ENCODE measurements around the gene SSH2. TPM values are rescaled to one million over a fixed set of nuclear protein-coding genes. Genes with fewer than 3 reads are reported as not detected.
"Not testable (repeated sequence)": the region's sequence is repeated elsewhere in the genome, so short reads cannot be mapped to it uniquely, and the experiment has no call there.

The SSH2 gene
- total RNA-seq, 1 donor from 2014 or later, result 21.9 TPM

DNA sequence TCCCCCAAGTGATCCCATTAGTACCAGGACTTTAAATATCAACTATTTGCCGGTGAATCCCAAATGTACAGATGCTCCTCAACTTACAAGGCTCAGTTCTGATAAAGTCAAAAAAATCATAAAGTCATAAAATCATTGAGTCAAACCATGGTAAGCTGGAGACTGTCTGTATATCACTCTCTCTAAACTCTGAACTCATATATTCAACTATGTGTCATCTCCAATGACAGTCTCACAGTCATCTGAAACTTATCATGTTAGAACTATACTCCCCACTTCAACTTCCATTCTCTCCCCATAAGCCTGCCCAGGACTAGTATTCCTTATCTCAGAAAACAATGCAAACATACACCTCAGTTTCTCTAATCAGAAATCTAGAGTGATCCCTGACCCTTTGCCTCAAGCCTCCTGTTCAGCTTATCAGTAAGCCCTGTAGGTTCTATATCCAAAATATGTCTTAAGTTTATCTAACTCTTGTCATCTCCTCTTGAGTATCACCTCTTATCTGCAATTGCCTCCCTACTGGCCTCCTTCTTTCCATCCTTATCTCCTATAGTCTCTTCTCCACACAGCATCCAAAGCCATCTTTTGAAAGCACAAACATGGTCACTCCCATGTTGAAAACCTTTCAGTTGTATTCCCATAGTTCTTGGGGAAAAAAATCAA, 55.0 kb downstream of the SSH2 start:
- DNase-seq (ENCODE audit: extremely low spot score, unreplicated experiment), result no peak
- no peak for TF ChIP-seq CTCF (IDR thresholded peaks at IDR 0.05)
- no peaks in the 10 kb centered on the region for H3K27me3 Mint-ChIP-seq (ENCODE audit: unreplicated experiment)

GRCh38 chr17:29874358-29874757, 55.7 kb downstream of the SSH2 start:
- H3K27me3 Mint-ChIP-seq (ENCODE audit: unreplicated experiment); H3K36me3 Mint-ChIP-seq (ENCODE audit: unreplicated experiment); H3K27ac Mint-ChIP-seq (ENCODE audit: unreplicated experiment); H3K4me3 Mint-ChIP-seq (ENCODE audit: unreplicated experiment); H3K9me3 Mint-ChIP-seq (ENCODE audit: unreplicated experiment); DNase-seq (ENCODE audit: extremely low spot score, unreplicated experiment): not testable (repeated sequence)
- peaks cover 26% of the 10 kb centered on the region for H3K4me1 Mint-ChIP-seq (ENCODE audit: unreplicated experiment)

More for the DNA sequence above, 55.0 kb downstream of the SSH2 start:
- Mint-ChIP-seq H3K36me3 (ENCODE audit: unreplicated experiment) (peaks cover 5% of the 10 kb centered on the region), H3K9me3 (ENCODE audit: unreplicated experiment) (no peaks in the 10 kb centered on the region), H3K4me1 (ENCODE audit: unreplicated experiment) (peaks cover 25% of the 10 kb centered on the region), H3K27ac (ENCODE audit: unreplicated experiment) (no peak overlapping the region), H3K4me3 (ENCODE audit: unreplicated experiment) (no peak overlapping the region)

DNA sequence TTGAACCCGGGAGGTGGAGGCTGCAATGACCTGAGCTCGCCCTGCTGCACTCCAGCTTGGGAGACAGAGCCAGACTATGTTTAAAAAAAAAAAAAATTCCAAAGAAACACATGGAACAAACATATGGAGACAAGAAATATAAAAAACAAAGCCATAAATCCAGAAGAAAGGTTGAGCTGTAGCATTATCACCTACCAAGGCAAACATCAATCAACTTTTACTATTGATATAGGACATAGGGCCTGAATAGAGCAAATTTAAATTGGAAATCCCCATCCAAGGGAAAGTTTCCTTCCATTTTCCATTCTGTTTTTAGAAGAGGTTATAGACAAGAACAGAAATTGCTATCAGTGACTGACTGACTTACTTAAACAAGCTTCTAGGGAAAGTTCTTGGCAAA, 56.6 kb downstream of the SSH2 start:
- no peak for TF ChIP-seq CTCF (IDR thresholded peaks at IDR 0.05)

DNA sequence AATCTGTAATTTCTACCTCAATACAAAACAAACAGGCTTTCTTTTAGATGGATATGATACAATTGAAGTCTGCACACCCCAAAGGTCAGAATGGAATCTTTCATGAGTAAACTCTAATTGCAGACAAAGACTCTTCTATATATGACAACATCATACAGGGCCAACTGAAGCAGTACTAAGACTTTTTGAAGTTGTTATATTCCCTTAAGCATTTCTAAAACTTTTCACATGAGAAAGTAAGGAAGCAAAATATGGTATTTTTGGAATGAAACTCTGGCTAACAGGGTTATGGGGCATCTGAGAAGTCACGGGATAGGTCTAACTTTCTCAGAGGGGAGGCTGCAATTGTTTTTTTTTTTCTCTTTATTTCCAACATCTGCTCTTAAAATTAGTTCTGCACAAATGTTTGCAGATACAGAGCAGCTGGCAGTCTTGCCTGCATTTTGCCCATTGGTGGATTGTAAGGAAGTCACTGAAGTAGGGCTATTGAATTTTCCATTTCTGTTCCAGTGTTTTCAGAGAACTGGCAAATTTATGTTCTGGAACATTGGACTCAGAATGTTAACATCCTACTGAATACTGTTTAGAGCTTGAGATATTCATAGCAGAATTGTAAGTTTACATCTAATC, 59.1 kb downstream of the SSH2 start:
- Mint-ChIP-seq H3K27ac (ENCODE audit: unreplicated experiment) (peak overlapping the region; percentile 65), H3K9me3 (ENCODE audit: unreplicated experiment) (no peaks in the 10 kb centered on the region), H3K27me3 (ENCODE audit: unreplicated experiment) (no peaks in the 10 kb centered on the region), H3K4me1 (ENCODE audit: unreplicated experiment) (peaks cover 34% of the 10 kb centered on the region), H3K36me3 (ENCODE audit: unreplicated experiment) (peaks cover 4% of the 10 kb centered on the region), H3K4me3 (ENCODE audit: unreplicated experiment) (no peak overlapping the region)
- no peak for TF ChIP-seq CTCF (IDR thresholded peaks at IDR 0.05)
- DNase-seq (ENCODE audit: extremely low spot score, unreplicated experiment), result no peak

More for the DNA sequence above, 56.6 kb downstream of the SSH2 start:
- DNase-seq (ENCODE audit: extremely low spot score, unreplicated experiment), result no peak
- Mint-ChIP-seq H3K9me3 (ENCODE audit: unreplicated experiment) (no peaks in the 10 kb centered on the region), H3K4me3 (ENCODE audit: unreplicated experiment) (no peak overlapping the region), H3K4me1 (ENCODE audit: unreplicated experiment) (peaks cover 30% of the 10 kb centered on the region), H3K36me3 (ENCODE audit: unreplicated experiment) (peaks cover 5% of the 10 kb centered on the region), H3K27ac (ENCODE audit: unreplicated experiment) (no peak overlapping the region), H3K27me3 (ENCODE audit: unreplicated experiment) (no peaks in the 10 kb centered on the region)

GRCh38 chr17:29867643-29868181, 62.3 kb downstream of the SSH2 start:
- Mint-ChIP-seq H3K27me3 (ENCODE audit: unreplicated experiment) (no peaks in the 10 kb centered on the region), H3K36me3 (ENCODE audit: unreplicated experiment) (no peaks in the 10 kb centered on the region)

More at GRCh38 chr17:29867643-29868181, 62.3 kb downstream of the SSH2 start:
- peak; percentile 47 for TF ChIP-seq CTCF (IDR thresholded peaks at IDR 0.05)
- H3K27ac Mint-ChIP-seq (ENCODE audit: unreplicated experiment), result no peak overlapping the region
- no peak for DNase-seq (ENCODE audit: extremely low spot score, unreplicated experiment)
- H3K4me3 Mint-ChIP-seq (ENCODE audit: unreplicated experiment), result no peak overlapping the region
- H3K9me3 Mint-ChIP-seq (ENCODE audit: unreplicated experiment), result no peaks in the 10 kb centered on the region
- H3K4me1 Mint-ChIP-seq (ENCODE audit: unreplicated experiment), result peaks cover 34% of the 10 kb centered on the region

Measured in osteocyte (in vitro differentiated cells).